ENCODE measurements around the gene MAGIX.

Gene MAGIX

GRCh38 chrX:49155243-49155899 lies 7.2 kb upstream of the MAGIX start (continued):
- TF ChIP-seq, protein P1, sequence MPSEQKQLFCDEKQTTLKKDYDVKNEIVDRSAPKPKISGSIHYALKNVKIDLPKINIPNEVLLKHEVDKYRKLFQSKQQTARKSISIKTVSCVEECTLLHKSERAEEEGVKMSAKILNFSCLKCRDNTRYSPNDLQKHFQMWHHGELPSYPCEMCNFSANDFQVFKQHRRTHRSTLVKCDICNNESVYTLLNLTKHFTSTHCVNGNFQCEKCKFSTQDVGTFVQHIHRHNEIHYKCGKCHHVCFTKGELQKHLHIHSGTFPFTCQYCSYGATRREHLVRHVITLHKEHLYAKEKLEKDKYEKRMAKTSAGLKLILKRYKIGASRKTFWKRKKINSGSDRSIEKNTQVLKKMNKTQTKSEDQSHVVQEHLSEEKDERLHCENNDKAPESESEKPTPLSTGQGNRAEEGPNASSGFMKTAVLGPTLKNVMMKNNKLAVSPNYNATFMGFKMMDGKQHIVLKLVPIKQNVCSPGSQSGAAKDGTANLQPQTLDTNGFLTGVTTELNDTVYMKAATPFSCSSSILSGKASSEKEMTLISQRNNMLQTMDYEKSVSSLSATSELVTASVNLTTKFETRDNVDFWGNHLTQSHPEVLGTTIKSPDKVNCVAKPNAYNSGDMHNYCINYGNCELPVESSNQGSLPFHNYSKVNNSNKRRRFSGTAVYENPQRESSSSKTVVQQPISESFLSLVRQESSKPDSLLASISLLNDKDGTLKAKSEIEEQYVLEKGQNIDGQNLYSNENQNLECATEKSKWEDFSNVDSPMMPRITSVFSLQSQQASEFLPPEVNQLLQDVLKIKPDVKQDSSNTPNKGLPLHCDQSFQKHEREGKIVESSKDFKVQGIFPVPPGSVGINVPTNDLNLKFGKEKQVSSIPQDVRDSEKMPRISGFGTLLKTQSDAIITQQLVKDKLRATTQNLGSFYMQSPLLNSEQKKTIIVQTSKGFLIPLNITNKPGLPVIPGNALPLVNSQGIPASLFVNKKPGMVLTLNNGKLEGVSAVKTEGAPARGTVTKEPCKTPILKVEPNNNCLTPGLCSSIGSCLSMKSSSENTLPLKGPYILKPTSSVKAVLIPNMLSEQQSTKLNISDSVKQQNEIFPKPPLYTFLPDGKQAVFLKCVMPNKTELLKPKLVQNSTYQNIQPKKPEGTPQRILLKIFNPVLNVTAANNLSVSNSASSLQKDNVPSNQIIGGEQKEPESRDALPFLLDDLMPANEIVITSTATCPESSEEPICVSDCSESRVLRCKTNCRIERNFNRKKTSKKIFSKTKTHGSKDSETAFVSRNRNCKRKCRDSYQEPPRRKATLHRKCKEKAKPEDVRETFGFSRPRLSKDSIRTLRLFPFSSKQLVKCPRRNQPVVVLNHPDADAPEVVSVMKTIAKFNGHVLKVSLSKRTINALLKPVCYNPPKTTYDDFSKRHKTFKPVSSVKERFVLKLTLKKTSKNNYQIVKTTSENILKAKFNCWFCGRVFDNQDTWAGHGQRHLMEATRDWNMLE (tag by site-specific recombination; conservative IDR thresholded peaks at IDR 0.05; ENCODE audit: low read depth): 0 out of 2 replicates have a peak, but pooled peaks have one; percentile 11
- no peak for TF ChIP-seq GLIS1 (tag by site-specific recombination; IDR thresholded peaks at IDR 0.05)
- TF ChIP-seq ZBTB20 (tag by site-specific recombination; IDR thresholded peaks at IDR 0.05): peak; percentile 43; the same call in 1 of the 2 replicates
- TF ChIP-seq ZNF19 (tag by site-specific recombination; IDR thresholded peaks at IDR 0.05; ENCODE audit: low read depth): no peak
- no peak for TF ChIP-seq ZNF341 (tag by site-specific recombination; IDR thresholded peaks at IDR 0.05; ENCODE audit: low read depth)
- TF ChIP-seq ZNF366 (tag by site-specific recombination; conservative IDR thresholded peaks at IDR 0.05): peak; percentile 83
- TF ChIP-seq, protein P2, sequence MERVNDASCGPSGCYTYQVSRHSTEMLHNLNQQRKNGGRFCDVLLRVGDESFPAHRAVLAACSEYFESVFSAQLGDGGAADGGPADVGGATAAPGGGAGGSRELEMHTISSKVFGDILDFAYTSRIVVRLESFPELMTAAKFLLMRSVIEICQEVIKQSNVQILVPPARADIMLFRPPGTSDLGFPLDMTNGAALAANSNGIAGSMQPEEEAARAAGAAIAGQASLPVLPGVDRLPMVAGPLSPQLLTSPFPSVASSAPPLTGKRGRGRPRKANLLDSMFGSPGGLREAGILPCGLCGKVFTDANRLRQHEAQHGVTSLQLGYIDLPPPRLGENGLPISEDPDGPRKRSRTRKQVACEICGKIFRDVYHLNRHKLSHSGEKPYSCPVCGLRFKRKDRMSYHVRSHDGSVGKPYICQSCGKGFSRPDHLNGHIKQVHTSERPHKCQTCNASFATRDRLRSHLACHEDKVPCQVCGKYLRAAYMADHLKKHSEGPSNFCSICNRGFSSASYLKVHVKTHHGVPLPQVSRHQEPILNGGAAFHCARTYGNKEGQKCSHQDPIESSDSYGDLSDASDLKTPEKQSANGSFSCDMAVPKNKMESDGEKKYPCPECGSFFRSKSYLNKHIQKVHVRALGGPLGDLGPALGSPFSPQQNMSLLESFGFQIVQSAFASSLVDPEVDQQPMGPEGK (tag by site-specific recombination; IDR thresholded peaks at IDR 0.05): no peak
- TF ChIP-seq ZNF274 (IDR thresholded peaks at IDR 0.05; ENCODE audit: low read length): no peak
- no peak for TF ChIP-seq ZNF274 (tag by site-specific recombination; IDR thresholded peaks at IDR 0.05; ENCODE audit: borderline replicate concordance)
- TF ChIP-seq KLF1 (tag by site-specific recombination; IDR thresholded peaks at IDR 0.05): peak; percentile 88
- TF ChIP-seq PRDM1 (tag by site-specific recombination; IDR thresholded peaks at IDR 0.05): peak; percentile 55; the same call in 1 of the 2 replicates
- TF ChIP-seq ZNF16 (tag by site-specific recombination; IDR thresholded peaks at IDR 0.05; ENCODE audit: low read depth): no peak
- peak; percentile 70; the same call in 1 of the 2 replicates for TF ChIP-seq ZNF350 (tag by site-specific recombination; IDR thresholded peaks at IDR 0.05)
- TF ChIP-seq, protein P3, sequence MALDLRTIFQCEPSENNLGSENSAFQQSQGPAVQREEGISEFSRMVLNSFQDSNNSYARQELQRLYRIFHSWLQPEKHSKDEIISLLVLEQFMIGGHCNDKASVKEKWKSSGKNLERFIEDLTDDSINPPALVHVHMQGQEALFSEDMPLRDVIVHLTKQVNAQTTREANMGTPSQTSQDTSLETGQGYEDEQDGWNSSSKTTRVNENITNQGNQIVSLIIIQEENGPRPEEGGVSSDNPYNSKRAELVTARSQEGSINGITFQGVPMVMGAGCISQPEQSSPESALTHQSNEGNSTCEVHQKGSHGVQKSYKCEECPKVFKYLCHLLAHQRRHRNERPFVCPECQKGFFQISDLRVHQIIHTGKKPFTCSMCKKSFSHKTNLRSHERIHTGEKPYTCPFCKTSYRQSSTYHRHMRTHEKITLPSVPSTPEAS (tag by site-specific recombination; IDR thresholded peaks at IDR 0.05): peak; percentile 68
- TF ChIP-seq ZNF169 (tag by site-specific recombination; IDR thresholded peaks at IDR 0.05): no peak
- TF ChIP-seq, protein P4, sequence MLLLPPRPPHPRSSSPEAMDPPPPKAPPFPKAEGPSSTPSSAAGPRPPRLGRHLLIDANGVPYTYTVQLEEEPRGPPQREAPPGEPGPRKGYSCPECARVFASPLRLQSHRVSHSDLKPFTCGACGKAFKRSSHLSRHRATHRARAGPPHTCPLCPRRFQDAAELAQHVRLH (tag by site-specific recombination; IDR thresholded peaks at IDR 0.05): no peak
- peak; percentile 19; the same call in 1 of the 2 replicates for TF ChIP-seq ZNF2 (tag by site-specific recombination; IDR thresholded peaks at IDR 0.05)
- no peak for TF ChIP-seq WT1 (tag by site-specific recombination; IDR thresholded peaks at IDR 0.05)
- no peak for TF ChIP-seq ZNF362 (tag by site-specific recombination; IDR thresholded peaks at IDR 0.05)
- TF ChIP-seq ZEB2 (tag by site-specific recombination; IDR thresholded peaks at IDR 0.05): peak; percentile 71
- no peak for TF ChIP-seq ZNF266 (tag by site-specific recombination; IDR thresholded peaks at IDR 0.05; ENCODE audit: low read depth)
- peak; percentile 14; the same call in 1 of the 2 replicates for TF ChIP-seq KLF9 (tag by site-specific recombination; IDR thresholded peaks at IDR 0.05; ENCODE audit: low read depth)
- TF ChIP-seq ZFP69B (tag by site-specific recombination; IDR thresholded peaks at IDR 0.05): peak; percentile 60; the same call in 1 of the 2 replicates
- TF ChIP-seq ZNF404 (tag by site-specific recombination; IDR thresholded peaks at IDR 0.05): no peak
- no peak for TF ChIP-seq ZNF23 (tag by site-specific recombination; IDR thresholded peaks at IDR 0.05; ENCODE audit: borderline replicate concordance)
- peak; percentile 17 for TF ChIP-seq SP2 (tag by site-specific recombination; IDR thresholded peaks at IDR 0.05)
- no peak for TF ChIP-seq SETDB1 (IDR thresholded peaks at IDR 0.05; ENCODE audit: insufficient read length, low read length)
- TF ChIP-seq ZNF776 (tag by site-specific recombination; IDR thresholded peaks at IDR 0.05; ENCODE audit: borderline replicate concordance): no peak
- TF ChIP-seq MEIS1 (CRISPR knock-in tag; IDR thresholded peaks at IDR 0.05; ENCODE audit: borderline replicate concordance): no peak
- TF ChIP-seq AEBP2 (tag by site-specific recombination; IDR thresholded peaks at IDR 0.05; ENCODE audit: borderline replicate concordance): no peak

Data from HEK293 (cell line).